T-helper 17 cell (primary cell): ENCODE results near the gene CDRT15. TPM values are rescaled to one million over a fixed set of nuclear protein-coding genes. Genes with fewer than 3 reads are reported as not detected.

Experiments
- ATAC-seq: fragments of 150-1000 bp; cut with Tn5 transposase; 2 replicates; pipeline ENCODE4 v1.10.0; 2021; ENCODE audit warnings: mild to moderate bottlenecking, moderate library complexity
- DNase-seq, 3 donors: peaks; one replicate each; pipeline versions ENCODE4 v3.0.0 to v3.0.0-alpha.2; 2020 to 2021
- H3K9me3 ChIP-seq: one replicate; pipeline ENCODE4 v1.7.0; 2013; ENCODE audit warnings: low read length, mild to moderate bottlenecking; ENCODE audit not compliant: control insufficient read depth, poor library complexity, severe bottlenecking
- H3K27ac Mint-ChIP-seq: one replicate; pipeline ENCODE4 v1.8.0; 2022; ENCODE audit warnings: mild to moderate bottlenecking, moderate library complexity, mixed read lengths
- H3K27me3 Mint-ChIP-seq: one replicate; pipeline ENCODE4 v1.8.0; 2022; ENCODE audit warnings: mixed read lengths
- H3K36me3 Mint-ChIP-seq: one replicate; pipeline ENCODE4 v1.8.0; 2022; ENCODE audit warnings: low read depth, mixed read lengths
- H3K4me1 Mint-ChIP-seq: one replicate; pipeline ENCODE4 v1.8.0; 2022; ENCODE audit warnings: mild to moderate bottlenecking, mixed read lengths
- H3K4me3 Mint-ChIP-seq: one replicate; pipeline ENCODE4 v1.8.0; 2022; ENCODE audit warnings: mild to moderate bottlenecking, moderate library complexity, mixed read lengths
- total RNA-seq, 4 donors: library from RNA in 2 of 4; stranded (reverse) in 2 of 4; gene quantifications; one replicate each; pipeline ENCODE4 v1.2.3 and lab custom pipeline; 2022 to 2026

CDRT15 gene
- total RNA-seq, 2 donors from 2014 or later: not detected

GRCh38 chr17:14228903-14229302, 7.8 kb downstream of the CDRT15 start:
- H3K36me3 Mint-ChIP-seq: peaks cover 2% of the 10 kb centered on the region
- ATAC-seq (no peak), DNase-seq (no peak)
- H3K4me1 Mint-ChIP-seq: no peaks in the 10 kb centered on the region
- no peak overlapping the region for H3K27ac Mint-ChIP-seq
- no peaks in the 10 kb centered on the region for H3K9me3 ChIP-seq
- no peak overlapping the region for H3K4me3 Mint-ChIP-seq
- H3K27me3 Mint-ChIP-seq: no peaks in the 10 kb centered on the region

- peaks cover 4% of the 10 kb centered on the region for H3K4me1 Mint-ChIP-seq
- no peak overlapping the region for H3K27ac Mint-ChIP-seq
- DNase-seq: no peak
- ATAC-seq: no peak
- no peaks in the 10 kb centered on the region for H3K27me3 Mint-ChIP-seq
- H3K36me3 Mint-ChIP-seq: peaks cover 2% of the 10 kb centered on the region
- H3K9me3 ChIP-seq: no peaks in the 10 kb centered on the region
- no peak overlapping the region for H3K4me3 Mint-ChIP-seq
Measured at GRCh38 chr17:14227052-14227451, 9.6 kb downstream of the CDRT15 start.

- peaks cover 4% of the 10 kb centered on the region for H3K4me1 Mint-ChIP-seq
- no peaks in the 10 kb centered on the region for H3K9me3 ChIP-seq
- no peak overlapping the region for H3K27ac Mint-ChIP-seq
- H3K4me3 Mint-ChIP-seq: no peak overlapping the region
- DNase-seq (no peak), ATAC-seq (no peak)
- peaks cover 2% of the 10 kb centered on the region for H3K36me3 Mint-ChIP-seq
- no peaks in the 10 kb centered on the region for H3K27me3 Mint-ChIP-seq
Measured at GRCh38 chr17:14225254-14225980, 11.2 kb downstream of the CDRT15 start.

- ATAC-seq (no peak), DNase-seq (no peak)
- Mint-ChIP-seq H3K4me1 (peaks cover 4% of the 10 kb centered on the region), H3K27ac (peak overlapping the region; percentile 57), H3K27me3 (no peaks in the 10 kb centered on the region), H3K4me3 (no peak overlapping the region), H3K36me3 (peaks cover 2% of the 10 kb centered on the region)
- H3K9me3 ChIP-seq: no peaks in the 10 kb centered on the region
Measured at GRCh38 chr17:14222611-14223010, 14.1 kb downstream of the CDRT15 start.

- H3K9me3 ChIP-seq: no peaks in the 10 kb centered on the region
- H3K27ac Mint-ChIP-seq: no peak overlapping the region
- H3K27me3 Mint-ChIP-seq: no peaks in the 10 kb centered on the region
- peaks cover 8% of the 10 kb centered on the region for H3K36me3 Mint-ChIP-seq
- no peak overlapping the region for H3K4me3 Mint-ChIP-seq
- H3K4me1 Mint-ChIP-seq: peaks cover 18% of the 10 kb centered on the region
- no peak for ATAC-seq
- no peak for DNase-seq
Measured at GRCh38 chr17:14214271-14214670, 22.4 kb downstream of the CDRT15 start.

GRCh38 chr17:14212401-14212800, 24.3 kb downstream of the CDRT15 start:
- Mint-ChIP-seq H3K36me3 (peaks cover 10% of the 10 kb centered on the region), H3K27ac (no peak overlapping the region)

GRCh38 chr17:14211801-14212200, 24.9 kb downstream of the CDRT15 start:
- Mint-ChIP-seq H3K27me3 (no peaks in the 10 kb centered on the region), H3K4me1 (peaks cover 21% of the 10 kb centered on the region), H3K27ac (no peak overlapping the region), H3K4me3 (peak overlapping the region; percentile 36), H3K36me3 (peaks cover 11% of the 10 kb centered on the region)
- no peaks in the 10 kb centered on the region for H3K9me3 ChIP-seq
- DNase-seq (peak in 1 of 3 donors; percentile 39), ATAC-seq (no peak)

More at GRCh38 chr17:14212401-14212800, 24.3 kb downstream of the CDRT15 start:
- H3K27me3 Mint-ChIP-seq: no peaks in the 10 kb centered on the region
- no peaks in the 10 kb centered on the region for H3K9me3 ChIP-seq
- peaks cover 19% of the 10 kb centered on the region for H3K4me1 Mint-ChIP-seq
- no peak overlapping the region for H3K4me3 Mint-ChIP-seq
- DNase-seq (no peak), ATAC-seq (no peak)

- no peak overlapping the region for H3K27ac Mint-ChIP-seq
Measured at GRCh38 chr17:14211246-14211645, 25.4 kb downstream of the CDRT15 start.

GRCh38 chr17:14209215-14209614, 27.4 kb downstream of the CDRT15 start:
- ATAC-seq (no peak), DNase-seq (no peak)
- Mint-ChIP-seq H3K27me3 (no peaks in the 10 kb centered on the region), H3K36me3 (peaks cover 14% of the 10 kb centered on the region), H3K4me1 (peaks cover 38% of the 10 kb centered on the region), H3K27ac (no peak overlapping the region), H3K4me3 (no peak overlapping the region)
- H3K9me3 ChIP-seq: no peaks in the 10 kb centered on the region

More at GRCh38 chr17:14211246-14211645, 25.4 kb downstream of the CDRT15 start:
- no peaks in the 10 kb centered on the region for H3K27me3 Mint-ChIP-seq
- DNase-seq (no peak), ATAC-seq (no peak)
- H3K9me3 ChIP-seq: no peaks in the 10 kb centered on the region
- peaks cover 23% of the 10 kb centered on the region for H3K4me1 Mint-ChIP-seq
- H3K4me3 Mint-ChIP-seq: peak overlapping the region; percentile 28
- H3K36me3 Mint-ChIP-seq: peaks cover 11% of the 10 kb centered on the region

- peak overlapping the region; percentile 84 for H3K27ac Mint-ChIP-seq
- ATAC-seq: no peak
- H3K27me3 Mint-ChIP-seq: no peaks in the 10 kb centered on the region
- H3K4me3 Mint-ChIP-seq: no peak overlapping the region
- no peak for DNase-seq
- H3K9me3 ChIP-seq: no peaks in the 10 kb centered on the region
- peaks cover 11% of the 10 kb centered on the region for H3K36me3 Mint-ChIP-seq
- H3K4me1 Mint-ChIP-seq: peaks cover 47% of the 10 kb centered on the region
Measured at GRCh38 chr17:14207791-14208190, 28.9 kb downstream of the CDRT15 start.

- no peaks in the 10 kb centered on the region for H3K27me3 Mint-ChIP-seq
- no peak for DNase-seq
- ATAC-seq: no peak
- no peaks in the 10 kb centered on the region for H3K9me3 ChIP-seq
- no peak overlapping the region for H3K27ac Mint-ChIP-seq
- H3K4me1 Mint-ChIP-seq: peaks cover 54% of the 10 kb centered on the region
- peaks cover 11% of the 10 kb centered on the region for H3K36me3 Mint-ChIP-seq
- no peak overlapping the region for H3K4me3 Mint-ChIP-seq
Measured at GRCh38 chr17:14206891-14207290, 29.8 kb downstream of the CDRT15 start.

- ATAC-seq (peak; percentile 28), DNase-seq (no peak)
- H3K4me1 Mint-ChIP-seq: peaks cover 56% of the 10 kb centered on the region
- H3K27me3 Mint-ChIP-seq: no peaks in the 10 kb centered on the region
- no peaks in the 10 kb centered on the region for H3K9me3 ChIP-seq
- H3K4me3 Mint-ChIP-seq: peak overlapping the region; percentile 75
- H3K27ac Mint-ChIP-seq: peak overlapping the region; percentile 97
- H3K36me3 Mint-ChIP-seq: peaks cover 11% of the 10 kb centered on the region
Measured at GRCh38 chr17:14205992-14206461, 30.6 kb downstream of the CDRT15 start.

- Mint-ChIP-seq H3K27ac (peak overlapping the region; percentile 97), H3K4me1 (peaks cover 58% of the 10 kb centered on the region), H3K4me3 (peak overlapping the region; percentile 75), H3K27me3 (no peaks in the 10 kb centered on the region), H3K36me3 (peaks cover 11% of the 10 kb centered on the region)
- H3K9me3 ChIP-seq: no peaks in the 10 kb centered on the region
- DNase-seq: no peak
- ATAC-seq: no peak
Measured at GRCh38 chr17:14205380-14205779, 31.3 kb downstream of the CDRT15 start.

- Mint-ChIP-seq H3K36me3 (peaks cover 6% of the 10 kb centered on the region), H3K4me3 (peak overlapping the region; percentile 79)
- DNase-seq: no peak
Measured at GRCh38 chr17:14204546-14204945, 32.1 kb downstream of the CDRT15 start.

More at GRCh38 chr17:14204546-14204945, 32.1 kb downstream of the CDRT15 start:
- H3K9me3 ChIP-seq: no peaks in the 10 kb centered on the region
- no peaks in the 10 kb centered on the region for H3K27me3 Mint-ChIP-seq
- no peak for ATAC-seq
- peak overlapping the region; percentile 97 for H3K27ac Mint-ChIP-seq
- peaks cover 62% of the 10 kb centered on the region for H3K4me1 Mint-ChIP-seq
